ENCODE results near the gene USP40.

USP40 gene

GRCh38 chr2:233553366-233553765 is 13.2 kb downstream of the USP40 start:
- DNase-seq (ENCODE audit: low spot score) = no peak

- DNase-seq (ENCODE audit: low spot score) = no peak
These were observed 15.1 kb downstream of the USP40 start for GRCh38 chr2:233551491-233551890.

DNA sequence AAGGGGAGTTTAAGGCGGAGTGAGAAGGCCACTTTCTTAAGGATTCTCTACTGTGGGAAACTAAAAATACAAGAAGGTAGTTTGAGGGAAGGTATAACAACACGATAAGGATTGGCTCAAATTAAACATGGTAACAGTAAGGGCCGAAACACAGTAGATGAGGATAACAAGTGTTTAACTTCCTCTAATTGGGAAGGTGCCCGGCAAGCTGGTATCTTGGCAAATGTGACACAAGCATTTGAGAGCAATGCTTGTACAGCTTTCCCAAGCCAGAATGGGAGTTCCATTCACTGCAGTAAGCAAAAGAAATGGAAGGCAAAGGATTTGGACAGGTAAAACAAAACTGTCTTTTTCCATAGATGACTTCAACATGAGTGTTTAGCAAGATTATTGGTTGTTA is 19.8 kb downstream of the USP40 start:
- DNase-seq (ENCODE audit: low spot score) = no peak

- DNase-seq (ENCODE audit: low spot score) = no peak
These were observed 20.5 kb downstream of the USP40 start for GRCh38 chr2:233546101-233546500.

GRCh38 chr2:233544200-233544610 is 22.4 kb downstream of the USP40 start:
- no peak for DNase-seq (ENCODE audit: low spot score)

GRCh38 chr2:233542507-233542906 is 24.1 kb downstream of the USP40 start:
- DNase-seq (ENCODE audit: low spot score) = no peak

DNA sequence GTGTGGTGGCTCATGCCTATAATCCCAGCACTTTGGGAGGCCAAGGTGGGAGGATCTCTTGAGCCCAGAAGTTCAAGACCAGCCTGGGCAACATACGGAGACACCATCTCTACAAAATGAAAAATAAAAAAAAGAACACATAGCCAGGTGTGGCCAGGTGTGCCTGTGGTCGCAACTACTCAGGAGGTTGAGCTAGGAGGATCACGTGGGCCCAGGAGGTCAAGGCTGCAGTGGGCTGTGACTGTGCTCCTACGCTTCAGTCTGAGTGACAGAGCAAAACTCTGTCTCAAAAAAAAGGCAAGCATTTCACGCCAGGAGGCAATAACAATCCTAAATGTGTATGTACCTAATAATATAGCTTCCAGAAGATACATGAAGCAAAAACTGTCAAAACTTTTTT is 27.8 kb downstream of the USP40 start:
- no peak for DNase-seq (ENCODE audit: low spot score)

- no peak for DNase-seq (ENCODE audit: low spot score)
These were observed 31.3 kb downstream of the USP40 start for GRCh38 chr2:233535271-233535670.

- DNase-seq (ENCODE audit: low spot score) = no peak
These were observed 33.6 kb downstream of the USP40 start for GRCh38 chr2:233532971-233533370.

GRCh38 chr2:233531955-233532354 is 34.6 kb downstream of the USP40 start:
- DNase-seq (ENCODE audit: low spot score) = no peak

DNA sequence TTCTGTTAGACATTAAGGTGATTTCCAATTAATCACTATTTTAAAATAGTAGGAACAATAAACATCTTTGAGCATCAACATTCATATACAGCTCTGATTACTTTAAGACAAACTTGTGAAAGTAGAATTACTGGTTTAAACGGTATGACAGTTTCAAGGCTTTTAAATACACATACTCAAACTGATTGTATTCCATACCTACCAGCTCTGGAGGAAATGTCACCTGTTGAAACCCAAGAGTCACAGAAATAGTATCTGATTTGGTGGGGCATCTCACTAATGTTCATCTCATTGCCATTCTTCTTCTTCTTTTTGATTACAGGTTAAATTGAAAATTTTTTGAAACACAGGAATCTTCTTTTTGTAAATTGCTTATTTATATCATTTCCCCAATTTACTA is 36.2 kb downstream of the USP40 start:
- no peak for DNase-seq (ENCODE audit: low spot score)

DNA sequence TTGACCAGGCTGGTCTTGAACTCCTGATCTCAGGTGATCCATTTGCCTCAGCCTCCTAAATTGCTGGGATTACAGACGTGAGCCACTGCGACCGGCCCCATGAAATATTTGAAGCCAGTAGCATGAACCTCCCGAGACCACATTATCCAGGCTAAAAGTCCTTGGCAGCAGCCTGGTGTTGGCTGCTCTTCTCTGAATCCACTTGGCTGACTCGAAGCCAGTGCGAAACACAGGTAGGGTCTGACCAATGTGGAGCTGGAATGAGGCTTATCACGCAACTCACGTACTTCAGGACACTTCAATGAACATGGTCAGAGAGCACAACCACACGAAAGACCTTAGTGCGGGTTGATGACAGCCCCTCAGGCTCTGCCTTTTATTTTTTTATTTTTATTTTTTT is 38.4 kb downstream of the USP40 start:
- DNase-seq (ENCODE audit: low spot score) = no peak

DNA sequence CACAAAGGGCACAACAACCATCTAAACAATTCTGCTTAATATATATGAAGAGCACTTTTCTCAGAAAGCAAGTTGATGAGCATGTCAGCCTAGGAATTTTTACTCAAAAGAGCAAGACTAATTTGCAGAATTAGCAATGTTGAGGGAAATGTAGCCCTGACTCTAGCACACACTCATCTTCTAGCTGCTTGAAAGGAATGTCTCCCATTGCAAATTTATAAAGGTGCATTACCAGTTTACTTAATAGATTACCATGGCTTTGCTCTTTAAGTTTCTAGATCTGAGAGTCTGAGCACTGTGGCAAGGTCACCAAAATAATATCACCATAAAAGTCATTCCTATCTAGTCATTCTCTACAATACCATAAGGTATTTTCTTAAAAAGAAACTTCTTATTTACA is 40.8 kb downstream of the USP40 start:
- no peak for DNase-seq (ENCODE audit: low spot score)

DNA sequence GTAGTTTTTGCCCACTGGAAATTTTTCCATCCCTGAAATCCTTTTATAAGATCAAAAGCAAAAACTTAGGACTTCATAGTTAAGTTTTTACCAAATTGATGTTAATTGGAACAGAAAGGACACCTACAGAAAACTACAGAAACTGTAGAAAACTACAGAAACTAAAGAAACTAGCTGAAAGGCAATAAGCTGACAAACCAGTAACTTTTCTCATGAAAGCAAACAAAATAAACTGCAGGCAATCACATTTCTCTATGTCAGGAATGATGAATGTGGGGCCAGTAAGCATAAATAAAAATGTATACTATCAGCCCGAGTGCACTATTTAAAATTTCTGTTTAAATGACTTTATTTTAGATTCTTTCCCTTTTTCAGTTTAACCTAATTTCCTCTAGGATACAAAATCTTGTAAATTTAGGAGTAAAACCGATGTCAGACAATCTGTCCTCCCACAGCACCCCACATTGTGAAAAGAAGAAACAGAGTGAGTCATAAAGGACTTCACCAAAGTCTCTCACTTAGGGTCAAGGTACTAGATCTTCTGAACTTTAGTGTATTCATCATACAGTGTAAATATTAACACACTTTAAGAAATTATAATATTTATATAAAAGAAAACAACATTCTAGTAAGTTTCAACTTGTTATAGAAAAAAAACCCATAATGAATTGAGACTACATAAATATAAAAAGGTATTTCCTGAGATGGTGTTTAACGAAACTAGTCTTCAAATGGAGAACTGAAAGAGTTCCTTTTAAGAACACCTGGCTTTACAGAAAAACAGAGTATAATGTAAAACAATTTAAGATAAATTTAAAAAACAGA is 46.6 kb downstream of the USP40 start:
- DNase-seq (ENCODE audit: low spot score) = no peak

DNA sequence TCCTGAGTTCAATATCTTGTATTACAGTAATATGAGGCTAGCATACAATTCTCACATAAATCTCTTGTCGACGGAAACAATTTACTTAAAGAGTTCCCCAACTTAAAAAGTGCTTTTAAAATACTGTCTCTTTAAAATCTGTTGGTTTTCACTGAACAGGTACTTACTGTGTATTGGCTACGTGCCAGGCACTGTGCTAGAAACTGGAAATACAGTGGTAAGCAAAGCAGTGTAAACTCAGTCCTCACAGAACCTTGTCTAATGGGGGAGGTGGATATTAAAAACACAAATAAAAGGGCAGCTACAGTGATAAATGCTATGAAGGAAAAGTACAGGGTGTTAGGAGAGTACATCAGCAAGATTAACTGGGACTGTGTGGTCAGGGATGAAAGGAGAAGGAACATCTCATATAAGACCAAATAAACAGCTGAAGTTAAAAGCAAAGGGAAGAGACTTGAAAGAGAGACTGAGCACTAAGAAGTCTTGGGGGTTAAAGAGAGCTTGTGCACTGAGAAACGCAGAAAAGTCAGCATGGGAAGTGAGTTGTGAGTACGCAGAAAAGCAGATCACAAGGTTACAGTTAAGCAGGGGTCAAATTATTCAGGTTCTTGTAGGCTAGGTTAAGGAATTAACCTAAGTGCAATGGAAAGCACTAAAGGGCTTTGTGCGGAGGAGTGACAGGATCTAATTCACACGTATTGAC is 52.5 kb downstream of the USP40 start:
- DNase-seq (ENCODE audit: low spot score) = no peak

GRCh38 chr2:233503947-233504637 is 62.5 kb downstream of the USP40 start:
- DNase-seq (ENCODE audit: low spot score) = no peak

GRCh38 chr2:233503481-233503880 is 63.1 kb downstream of the USP40 start:
- no peak for DNase-seq (ENCODE audit: low spot score)

- peak; percentile 51 for DNase-seq (ENCODE audit: low spot score)
These were observed 65.1 kb downstream of the USP40 start for GRCh38 chr2:233501198-233502076.

DNA sequence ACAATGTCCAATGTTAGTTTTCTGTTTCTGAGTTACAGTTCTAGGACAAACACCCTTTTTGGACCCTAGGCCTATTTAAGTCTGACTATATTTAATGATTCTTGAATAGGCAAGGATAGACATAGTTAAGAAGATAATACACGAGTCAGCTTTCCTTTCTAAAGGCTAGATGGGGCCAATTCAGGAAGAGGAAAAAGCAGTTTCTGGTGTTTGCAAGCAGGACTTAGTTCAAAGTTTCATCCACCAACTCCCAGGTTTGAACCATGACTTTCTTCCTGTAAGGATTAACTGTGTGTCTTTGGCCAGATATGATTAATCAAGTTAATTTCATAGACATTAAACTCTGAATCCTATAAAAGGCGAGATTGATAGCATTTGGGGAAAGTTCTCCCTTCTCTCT is 66.7 kb downstream of the USP40 start:
- DNase-seq (ENCODE audit: low spot score) = no peak

GRCh38 chr2:233498126-233498525 is 68.5 kb downstream of the USP40 start:
- DNase-seq (ENCODE audit: low spot score) = no peak

GRCh38 chr2:233497692-233498091 is 68.9 kb downstream of the USP40 start:
- no peak for DNase-seq (ENCODE audit: low spot score)
